Endothelial cell of umbilical vein (primary cell): ENCODE results near the gene CYP8B1. TPM values are rescaled to one million over a fixed set of nuclear protein-coding genes. Genes with fewer than 3 reads are reported as not detected.

Source experiments
- BruUV-seq: library from RNA; stranded (reverse); fragments of 400-500 nt; replicated peaks from 2 replicates; lab custom pipeline; 2021; lab: Mats Ljungman, UMichigan
- CTCF ChIA-PET: fragments of 300-600, 350-600 bp; sonication (Branson Sonifier 250); formaldehyde crosslinking; loops from one replicate; lab custom pipeline; 2021; ENCODE audit warnings: antibody characterized with exemption, inconsistent platforms; lab: Charles Lee
- POLR2A ChIA-PET: fragments of 300-600, 350-600 bp; sonication (Branson Sonifier 250); formaldehyde crosslinking; loops from one replicate; lab custom pipeline; 2021; ENCODE audit warnings: antibody characterized with exemption, inconsistent platforms; lab: Charles Lee
- DNase-seq: peaks from one replicate; pipeline ENCODE4 v3.0.0-alpha.2; 2011; ENCODE audit warnings: low read depth, low spot score
- FAIRE-seq: peaks from 2 replicates; lab custom pipeline; 2011; peaks lifted over from hg19 to GRCh38; lab: Jason Lieb, UNC
- H2AFZ ChIP-seq: 2 replicates; pipeline ENCODE4 v1.6.0; 2012; ENCODE audit warnings: low read depth, low read length, control low read depth, inconsistent platforms
- H3K27ac ChIP-seq: 2 replicates; pipeline ENCODE4 v1.5.1; 2011; ENCODE audit warnings: low read depth, mild to moderate bottlenecking, control low read depth, low read length, moderate library complexity; ENCODE audit not compliant: insufficient read depth
- H3K27me3 ChIP-seq, 2 experiments: 2 replicates each; pipeline versions ENCODE4 v1.6.0 to v1.6.1; 2011; ENCODE audit warnings: low read length in 2 of 2, mixed read lengths in 1 of 2; ENCODE audit not compliant: control insufficient read depth in 2 of 2, insufficient read depth in 2 of 2
- H3K36me3 ChIP-seq, 2 experiments: 2 replicates in 1 of 2; 3 replicates in 1 of 2; pipeline ENCODE4 v1.5.1; 2011; ENCODE audit warnings: low read length in 2 of 2, mild to moderate bottlenecking in 1 of 2, moderate library complexity in 1 of 2; ENCODE audit not compliant: control insufficient read depth in 2 of 2, insufficient read depth in 2 of 2; ENCODE audit errors: extremely low read depth in 1 of 2
- H3K4me1 ChIP-seq: 3 replicates; pipeline ENCODE4 v1.5.1; 2011; ENCODE audit warnings: mild to moderate bottlenecking, low read length; ENCODE audit not compliant: control insufficient read depth, insufficient read depth; ENCODE audit errors: extremely low read depth
- H3K4me2 ChIP-seq: 2 replicates; pipeline ENCODE4 v1.6.1; 2011; ENCODE audit warnings: low read length, control low read depth, mixed read lengths; ENCODE audit not compliant: insufficient read depth
- H3K4me3 ChIP-seq, 3 experiments: fragments of 200-600 bp in 1 of 3; sonication (generic), shearing (Covaris generic) in 1 of 3; replicated peaks in 1 of 3; 2 replicates each; pipeline ENCODE4 v1.5.1; 2011 to 2016; ENCODE audit warnings: control low read depth in 3 of 3, low read length in 3 of 3, mild to moderate bottlenecking in 2 of 3, inconsistent platforms in 1 of 3, low read depth in 1 of 3, moderate library complexity in 1 of 3; ENCODE audit not compliant: insufficient read depth in 1 of 3
- H3K79me2 ChIP-seq: 2 replicates; pipeline ENCODE4 v1.6.0; 2012; ENCODE audit warnings: low read length, inconsistent platforms; ENCODE audit not compliant: control insufficient read depth, insufficient read depth
- H3K9ac ChIP-seq: replicated peaks from 2 replicates; pipeline ENCODE3; 2011; ENCODE audit warnings: low read length, control low read depth; ENCODE audit not compliant: insufficient read depth; ENCODE audit errors: extremely low read depth
- H3K9me1 ChIP-seq: replicated peaks from 3 replicates; pipeline ENCODE4 v1.6.0; 2011; ENCODE audit warnings: mild to moderate bottlenecking, low read length; ENCODE audit not compliant: control insufficient read depth, insufficient read depth; ENCODE audit errors: extremely low read depth
- H3K9me3 ChIP-seq: replicated peaks from 2 replicates; pipeline ENCODE4 v1.5.1; 2012; ENCODE audit warnings: low read length, inconsistent platforms; ENCODE audit not compliant: control insufficient read depth, insufficient read depth
- H4K20me1 ChIP-seq: replicated peaks from 2 replicates; pipeline ENCODE3; 2011; ENCODE audit warnings: mild to moderate bottlenecking, low read length; ENCODE audit not compliant: control insufficient read depth, insufficient read depth; ENCODE audit errors: extremely low read depth
- EZH2 ChIP-seq: IDR thresholded peaks from 2 replicates; pipeline ENCODE4 v1.6.1; 2012; ENCODE audit warnings: borderline replicate concordance, low read depth, mild to moderate bottlenecking, moderate library complexity, low read length, inconsistent platforms; ENCODE audit not compliant: severe bottlenecking
- FOS ChIP-seq: IDR thresholded peaks from 2 replicates; pipeline ENCODE4 v1.6.1; 2011; ENCODE audit warnings: mild to moderate bottlenecking, low read length, moderate library complexity, borderline replicate concordance; ENCODE audit not compliant: insufficient read depth
- GATA2 ChIP-seq: IDR thresholded peaks from 2 replicates; pipeline ENCODE4 v1.7.0; 2011; ENCODE audit warnings: low read depth, mild to moderate bottlenecking, moderate library complexity, mixed read lengths, low read length; ENCODE audit not compliant: insufficient read length, insufficient read depth
- JUN ChIP-seq: IDR thresholded peaks from 2 replicates; pipeline ENCODE4 v1.6.1; 2011; ENCODE audit warnings: borderline replicate concordance, low read depth; ENCODE audit not compliant: insufficient read length, insufficient read depth
- MAX ChIP-seq: IDR thresholded peaks from 2 replicates; pipeline ENCODE4 v1.6.1; 2011; ENCODE audit not compliant: insufficient read depth, insufficient read length
- MYC ChIP-seq: IDR thresholded peaks from one replicate; pipeline ENCODE4 v1.6.1; 2011; ENCODE audit warnings: mild to moderate bottlenecking, low read depth, low read length
- POLR2A ChIP-seq: IDR thresholded peaks from 2 replicates; pipeline ENCODE4 v1.6.1; 2012; ENCODE audit warnings: low read depth, mild to moderate bottlenecking, control low read depth, low read length
- POLR2AphosphoS5 ChIP-seq: IDR thresholded peaks from 2 replicates; pipeline ENCODE4 v1.6.1; 2012; ENCODE audit warnings: low read depth, mild to moderate bottlenecking, control low read depth, low read length, moderate library complexity; ENCODE audit not compliant: insufficient read depth
- dilution Hi-C: fragments of 300-500 bp; cut with MboI; formaldehyde crosslinking; loops from one replicate; pipeline ENCODE4 v1.15.0; 2019; ENCODE audit warnings: low sequenced_read_pairs; ENCODE audit not compliant: extremely low pct_ligation_motif_present
- intact Hi-C: fragments of 100-400 bp; cut with micrococcal nuclease; formaldehyde crosslinking; loops from one replicate; pipeline ENCODE4 v1.10.0; 2022
- polyA plus RNA-seq, 4 experiments: library from polyadenylated mRNA; depleted of rRNA in 3 of 4; stranded (reverse) in 3 of 4; unstranded in 1 of 4; fragments of >200 nt; gene quantifications; 2 replicates each; pipeline versions ENCODE4 v1.2.1 to v1.2.3, GENCODE V29; 2011 to 2012; ENCODE audit warnings: missing spikeins in 1 of 4
- total RNA-seq: library from RNA; stranded (reverse); gene quantifications from 2 replicates; pipeline ENCODE4 v1.2.3, GENCODE V29; 2021
- TF ChIP-seq, protein P1 (sequence below), 2 donors: IDR thresholded peaks; 1 replicate in 1 of 2; 2 replicates in 1 of 2; pipeline ENCODE4 v1.5.1; 2011; ENCODE audit warnings: low read length in 2 of 2, mild to moderate bottlenecking in 2 of 2, moderate library complexity in 2 of 2, control low read depth in 1 of 2, inconsistent platforms in 1 of 2, low read depth in 1 of 2; ENCODE audit not compliant: insufficient read depth in 1 of 2; ENCODE audit errors: extremely low read depth in 1 of 2

The CYP8B1 gene
- total and polyA plus RNA-seq, 2 donors (not counting 3 experiments of a cell fraction or from before 2014, with no cell fraction given): not detected

GRCh38 chr3:42867138-42867537 is 8.5 kb downstream of the CYP8B1 start:
- Histone ChIP-seq H3K4me2 (no peak overlapping the region), H3K36me3 (no peaks in the 10 kb centered on the region), H4K20me1 (no peaks in the 10 kb centered on the region), H3K27me3 (peaks cover under 1 to 2% of the 10 kb centered on the region in 2 experiments), H2AFZ (no peak overlapping the region), H3K9me3 (no peaks in the 10 kb centered on the region), H3K79me2 (no peaks in the 10 kb centered on the region), H3K9me1 (no peaks in the 10 kb centered on the region), H3K4me3 (no peak overlapping the region), H3K4me1 (no peaks in the 10 kb centered on the region), H3K9ac (no peak overlapping the region), H3K27ac (no peak overlapping the region)
- ChIA-PET POLR2A (no interaction called here), CTCF (no interaction called here)
- DNase-seq (no peak), FAIRE-seq (no peak)
- no TSS peak for BruUV-seq
- no peak for TF ChIP-seq POLR2A
- no peak for TF ChIP-seq FOS
- no peak for TF ChIP-seq GATA2
- TF ChIP-seq MYC: no peak
- no peak for TF ChIP-seq JUN
- TF ChIP-seq POLR2AphosphoS5: no peak
- TF ChIP-seq, protein P1, sequence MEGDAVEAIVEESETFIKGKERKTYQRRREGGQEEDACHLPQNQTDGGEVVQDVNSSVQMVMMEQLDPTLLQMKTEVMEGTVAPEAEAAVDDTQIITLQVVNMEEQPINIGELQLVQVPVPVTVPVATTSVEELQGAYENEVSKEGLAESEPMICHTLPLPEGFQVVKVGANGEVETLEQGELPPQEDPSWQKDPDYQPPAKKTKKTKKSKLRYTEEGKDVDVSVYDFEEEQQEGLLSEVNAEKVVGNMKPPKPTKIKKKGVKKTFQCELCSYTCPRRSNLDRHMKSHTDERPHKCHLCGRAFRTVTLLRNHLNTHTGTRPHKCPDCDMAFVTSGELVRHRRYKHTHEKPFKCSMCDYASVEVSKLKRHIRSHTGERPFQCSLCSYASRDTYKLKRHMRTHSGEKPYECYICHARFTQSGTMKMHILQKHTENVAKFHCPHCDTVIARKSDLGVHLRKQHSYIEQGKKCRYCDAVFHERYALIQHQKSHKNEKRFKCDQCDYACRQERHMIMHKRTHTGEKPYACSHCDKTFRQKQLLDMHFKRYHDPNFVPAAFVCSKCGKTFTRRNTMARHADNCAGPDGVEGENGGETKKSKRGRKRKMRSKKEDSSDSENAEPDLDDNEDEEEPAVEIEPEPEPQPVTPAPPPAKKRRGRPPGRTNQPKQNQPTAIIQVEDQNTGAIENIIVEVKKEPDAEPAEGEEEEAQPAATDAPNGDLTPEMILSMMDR (IDR thresholded peaks at IDR 0.05; ENCODE audit: extremely low read depth in 1 of 2, insufficient read depth in 1 of 2, low read depth in 1 of 2, low read length in 2 of 2): no peak
- no peak for TF ChIP-seq EZH2
- TF ChIP-seq MAX: no peak
- dilution Hi-C loops (no loop called here), intact Hi-C loops (no loop called here)
